Measurements from ENCODE around the gene NYNRIN.

NYNRIN gene

DNA sequence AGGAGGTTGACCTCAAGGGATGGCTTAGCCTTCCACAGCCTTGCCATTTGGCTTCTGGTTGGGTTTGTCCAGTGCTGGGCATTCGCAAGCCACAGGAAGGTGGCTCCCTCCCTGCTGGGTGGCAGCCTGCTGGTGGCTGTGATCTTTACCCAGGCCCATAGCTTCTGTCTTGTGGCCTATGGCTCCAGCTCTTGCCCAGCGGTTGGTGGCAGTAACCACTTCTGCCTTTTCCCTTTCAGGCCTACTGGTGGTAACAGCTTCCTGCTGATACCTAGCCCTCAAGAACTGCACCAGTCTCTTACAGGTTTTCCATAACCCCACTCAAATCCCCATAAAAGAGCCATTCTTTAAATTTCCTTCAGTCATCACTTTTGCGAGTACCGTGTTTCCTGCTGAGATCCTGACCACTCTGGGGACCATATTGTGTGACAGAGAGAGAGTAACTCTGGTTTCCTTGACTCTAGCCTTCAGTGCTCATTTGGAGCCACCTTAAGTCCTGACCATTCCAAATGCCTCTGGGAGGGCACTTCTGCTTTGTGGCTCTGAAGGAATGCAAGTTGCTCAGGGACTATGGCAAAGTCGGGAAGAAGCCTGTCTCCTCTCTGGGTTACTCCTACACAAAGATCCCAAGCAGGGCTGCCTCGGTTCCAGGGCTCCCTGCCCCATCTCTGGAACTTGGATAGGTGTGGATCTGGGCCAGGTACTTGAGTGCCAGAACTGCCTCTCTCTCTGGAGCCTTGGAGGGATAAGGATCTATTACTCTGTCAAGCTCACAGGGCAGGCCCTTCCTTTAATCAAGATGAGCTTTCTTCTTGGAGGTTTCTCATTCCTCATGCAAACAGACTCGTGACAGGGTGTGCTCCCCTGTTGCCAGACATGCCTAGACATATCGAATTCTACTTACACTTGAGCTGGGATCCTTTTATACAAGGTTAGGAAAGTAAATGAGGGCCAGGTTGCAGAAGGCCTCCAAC is 2.9 kb upstream of the NYNRIN start:
- no peak for DNase-seq

GRCh38 chr14:24397639-24398292 is 1.0 kb upstream of the NYNRIN start:
- no peak for DNase-seq

GRCh38 chr14:24398293-24398652 is 530 bp upstream of the NYNRIN start:
- DNase-seq, result no peak

DNA sequence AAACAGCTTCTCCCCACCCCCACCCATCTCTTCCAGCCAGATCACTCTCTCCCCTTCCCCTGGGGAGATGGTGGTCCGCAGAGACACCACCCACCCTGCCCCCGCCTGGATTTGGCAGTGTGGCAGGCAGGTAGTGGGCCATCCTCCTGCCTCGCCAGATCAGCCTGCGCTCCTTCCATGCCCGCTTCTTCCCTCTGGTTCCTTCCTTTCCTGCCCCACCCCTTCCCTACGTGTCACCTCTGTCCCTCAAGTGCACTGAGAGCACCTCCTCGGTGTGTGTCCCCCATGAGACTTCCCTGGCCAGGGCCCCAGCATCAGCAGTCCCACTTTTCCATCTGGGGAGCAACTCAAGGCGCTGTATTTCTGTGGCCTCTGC is 632 bp downstream of the NYNRIN start:
- DNase-seq, result no peak

DNA sequence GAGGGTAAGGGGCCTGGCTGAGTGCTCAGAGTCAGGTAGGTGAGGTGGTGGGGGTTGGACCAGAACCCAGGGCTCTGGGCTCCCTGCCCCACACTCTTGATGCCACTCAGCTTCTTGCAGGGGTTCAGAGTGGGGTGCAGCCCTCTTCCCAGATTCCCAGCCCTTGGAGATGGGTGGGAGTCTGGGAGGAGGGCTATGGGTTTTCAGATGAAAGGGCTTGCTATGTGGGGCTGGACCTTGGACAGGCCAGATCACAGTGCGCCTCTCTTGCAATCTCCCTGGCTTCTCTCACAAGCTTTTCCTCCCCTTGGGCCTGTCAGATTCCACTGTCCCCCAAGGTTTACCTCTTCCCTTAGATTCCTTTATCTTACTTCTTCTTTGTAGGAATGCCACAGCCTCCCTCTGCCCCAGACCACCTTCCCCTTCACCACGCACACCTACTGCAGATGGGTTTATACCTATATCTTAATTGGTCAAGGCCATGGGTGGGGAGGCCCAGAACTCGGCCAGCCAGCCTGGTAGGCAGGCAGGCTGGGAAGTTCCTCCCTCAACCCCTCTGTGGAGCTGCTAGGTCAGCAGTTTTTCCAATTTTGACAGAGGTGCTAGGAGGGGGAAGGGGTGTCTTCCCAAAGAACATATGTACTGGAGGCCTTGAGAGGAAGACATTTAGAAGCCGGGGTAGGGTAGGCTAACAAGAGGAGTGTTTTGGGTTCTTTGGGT is 1.4 kb downstream of the NYNRIN start:
- DNase-seq, result no peak

DNA sequence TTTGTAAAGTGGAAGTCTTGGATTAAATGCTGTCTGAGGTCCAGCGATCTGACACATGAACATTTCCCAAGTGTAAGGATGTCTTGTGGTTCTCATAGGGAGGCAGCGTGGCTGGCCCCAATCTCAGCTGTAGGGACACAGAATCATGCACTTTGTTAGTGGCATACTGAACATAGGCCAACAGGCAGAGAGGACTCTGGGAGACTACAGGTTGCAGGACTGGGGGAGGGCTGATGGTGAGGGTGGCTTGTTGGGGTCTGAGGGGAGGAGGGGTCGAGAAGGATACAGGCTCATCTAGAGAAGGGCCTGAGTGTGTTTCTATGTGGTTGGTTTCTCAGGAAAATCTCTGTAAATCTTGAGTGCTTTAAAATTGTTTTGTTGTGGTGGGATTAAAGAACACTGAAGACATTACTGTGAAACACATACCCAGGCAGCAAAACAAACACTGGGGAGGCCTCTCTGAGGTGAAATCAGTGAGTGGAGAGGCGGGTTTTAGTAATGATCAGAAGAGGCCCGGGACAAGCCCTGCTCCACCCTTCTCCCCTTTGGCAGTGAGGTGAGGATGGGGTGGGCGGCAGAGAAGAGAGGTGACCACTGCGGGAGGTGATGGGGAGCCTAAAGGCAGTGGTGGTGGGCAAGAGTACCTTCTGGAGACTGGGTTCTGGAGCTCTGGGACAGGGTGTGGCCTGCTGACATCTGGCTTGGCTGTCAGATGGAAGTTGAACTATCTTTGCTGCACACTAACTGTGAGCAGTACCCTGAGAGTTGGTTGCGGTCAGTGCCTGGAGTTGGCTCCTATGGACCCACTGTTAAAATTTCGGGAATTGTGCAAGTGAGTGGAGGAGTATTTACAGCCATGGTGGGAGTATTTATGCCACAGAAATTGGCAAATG is 3.3 kb downstream of the NYNRIN start:
- no peak for DNase-seq

GRCh38 chr14:24403294-24403998 is 4.6 kb downstream of the NYNRIN start:
- DNase-seq, result no peak

DNA sequence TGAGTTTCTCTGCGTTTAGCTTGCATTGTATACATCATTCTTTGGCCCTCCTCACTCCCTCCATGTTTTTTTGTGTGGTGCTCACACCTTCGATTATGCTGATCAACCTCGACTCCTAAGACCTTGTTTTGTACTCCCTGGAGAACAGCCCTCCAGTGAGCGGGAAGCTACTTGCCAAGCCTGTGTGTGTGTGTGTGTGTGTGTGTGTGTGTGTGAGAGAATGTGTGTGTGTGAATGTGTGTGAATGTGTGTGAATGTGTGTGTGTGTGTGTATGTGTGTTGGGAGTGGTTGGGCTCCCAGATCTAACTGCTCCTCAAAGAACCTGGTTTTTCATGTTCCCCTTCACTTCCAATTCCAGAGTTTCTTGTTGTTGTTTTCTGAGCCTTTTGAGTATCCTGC is 6.0 kb downstream of the NYNRIN start:
- DNase-seq, result no peak

GRCh38 chr14:24406416-24406815 is 7.6 kb downstream of the NYNRIN start:
- no peak for DNase-seq

DNA sequence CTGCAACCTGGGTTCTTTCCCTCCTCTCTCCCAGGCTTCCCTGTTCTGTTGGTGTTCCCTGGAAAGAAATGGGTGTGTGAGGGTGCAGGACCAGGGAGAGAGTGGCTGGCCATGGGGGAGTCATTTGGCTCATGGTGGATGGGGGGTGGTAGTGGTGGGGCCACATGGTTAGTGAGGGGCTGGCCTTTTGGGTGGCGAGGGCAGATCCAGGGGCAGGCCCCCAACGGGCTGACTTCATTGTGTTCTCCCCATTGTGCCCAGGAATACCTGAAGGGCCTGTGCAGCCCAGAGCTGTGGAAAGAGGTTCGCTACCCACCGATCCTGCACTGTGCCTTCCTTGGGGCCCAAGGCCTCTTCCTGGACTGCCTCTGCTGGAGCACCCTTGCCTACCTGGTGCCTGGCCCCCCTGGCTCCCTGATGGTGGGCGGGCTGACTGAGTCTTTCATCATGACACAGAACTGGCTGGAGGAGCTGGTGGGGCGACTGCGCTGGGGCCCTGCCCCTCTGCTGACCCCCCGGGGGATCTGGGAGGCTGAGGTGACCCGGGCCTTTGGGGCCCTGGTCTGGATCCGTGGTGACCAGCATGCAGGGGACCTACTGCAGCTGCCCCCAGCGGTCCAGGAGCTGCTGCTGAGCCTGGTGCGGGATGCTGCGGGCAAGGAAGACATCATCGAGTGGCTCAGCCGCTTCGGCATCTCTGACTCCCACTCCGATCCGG is 9.0 kb downstream of the NYNRIN start:
- DNase-seq, result no peak

DNA sequence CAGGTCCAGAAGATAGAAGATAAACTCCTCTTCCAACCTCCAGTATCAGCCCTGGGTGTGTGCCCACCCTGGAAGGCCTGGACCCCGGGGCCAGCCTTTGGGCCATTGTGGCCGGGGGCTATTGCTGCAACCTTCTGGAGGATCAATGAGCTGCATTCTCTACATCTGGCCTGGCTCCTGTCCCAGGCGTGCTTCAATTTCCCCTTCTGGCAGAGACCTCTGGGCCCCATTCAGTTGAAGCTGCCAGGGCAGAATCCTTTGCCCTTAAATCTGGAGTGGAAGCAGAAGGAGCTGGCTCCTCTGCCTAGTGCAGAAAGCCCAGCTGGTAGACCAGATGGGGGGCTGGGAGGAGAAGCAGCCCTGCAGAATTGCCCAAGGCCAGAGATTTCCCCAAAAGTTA is 10.0 kb downstream of the NYNRIN start:
- DNase-seq, result no peak

DNA sequence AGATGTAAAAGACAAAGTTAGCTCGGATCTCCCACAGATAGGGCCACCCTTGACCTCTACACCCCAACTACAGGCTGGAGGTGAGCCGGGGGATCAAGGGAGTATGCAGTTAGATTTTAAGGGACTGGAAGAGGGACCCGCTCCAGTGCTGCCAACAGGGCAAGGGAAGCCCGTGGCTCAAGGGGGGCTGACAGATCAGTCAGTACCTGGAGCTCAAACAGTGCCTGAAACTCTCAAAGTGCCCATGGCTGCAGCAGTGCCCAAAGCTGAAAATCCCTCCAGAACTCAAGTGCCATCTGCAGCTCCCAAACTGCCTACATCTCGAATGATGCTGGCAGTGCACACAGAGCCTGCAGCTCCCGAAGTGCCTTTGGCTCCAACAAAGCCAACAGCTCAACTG is 10.4 kb downstream of the NYNRIN start:
- no peak for DNase-seq

- DNase-seq, result no peak
These were observed 11.2 kb downstream of the NYNRIN start for GRCh38 chr14:24409956-24410355.

GRCh38 chr14:24411443-24412389 is 12.9 kb downstream of the NYNRIN start:
- peak; percentile 24 to 28 for DNase-seq

DNA sequence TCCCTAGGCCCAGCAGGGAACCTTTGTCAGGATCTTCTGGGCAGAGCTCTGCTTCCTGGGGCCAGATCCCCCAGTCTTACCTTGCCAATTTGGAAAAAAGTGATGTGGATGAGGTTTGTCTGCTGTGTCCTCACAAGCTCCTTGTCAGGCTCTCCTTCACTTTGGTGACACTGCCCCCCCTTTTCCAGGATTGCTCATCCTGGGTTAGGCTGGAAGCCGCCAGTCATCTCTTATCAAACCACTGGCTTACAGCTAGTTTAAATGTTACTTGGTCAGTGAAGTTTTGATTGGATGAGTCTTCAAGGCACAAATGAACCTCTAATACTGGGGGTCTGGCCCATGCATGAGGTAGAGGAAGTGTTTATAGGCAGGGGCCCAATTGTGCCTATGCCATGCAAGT is 15.3 kb downstream of the NYNRIN start:
- DNase-seq, result no peak

GRCh38 chr14:24414732-24415420 is 16.1 kb downstream of the NYNRIN start:
- no peak for DNase-seq

GRCh38 chr14:24415421-24416253 is 16.8 kb downstream of the NYNRIN start:
- no peak for DNase-seq

DNA sequence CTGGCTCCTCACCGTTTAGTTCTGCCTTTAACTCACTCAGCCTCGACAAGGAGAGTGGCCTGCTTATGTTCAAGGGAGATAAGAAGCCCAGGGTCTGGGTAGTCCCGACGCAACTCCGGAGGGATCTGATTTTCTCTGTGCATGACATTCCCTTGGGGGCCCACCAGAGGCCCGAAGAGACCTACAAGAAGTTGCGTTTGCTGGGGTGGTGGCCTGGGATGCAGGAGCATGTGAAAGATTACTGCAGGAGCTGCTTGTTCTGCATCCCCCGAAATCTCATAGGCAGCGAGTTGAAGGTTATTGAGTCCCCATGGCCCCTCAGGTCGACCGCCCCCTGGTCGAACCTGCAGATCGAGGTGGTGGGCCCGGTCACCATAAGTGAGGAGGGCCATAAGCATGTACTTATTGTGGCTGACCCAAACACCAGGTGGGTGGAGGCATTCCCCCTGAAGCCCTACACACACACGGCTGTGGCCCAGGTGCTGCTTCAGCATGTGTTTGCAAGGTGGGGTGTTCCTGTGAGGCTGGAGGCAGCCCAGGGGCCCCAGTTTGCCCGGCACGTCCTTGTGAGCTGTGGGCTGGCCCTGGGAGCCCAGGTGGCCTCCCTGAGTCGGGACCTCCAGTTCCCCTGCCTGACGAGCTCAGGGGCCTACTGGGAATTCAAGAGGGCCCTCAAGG is 17.6 kb downstream of the NYNRIN start:
- DNase-seq, result no peak

All from activated CD4-positive, alpha-beta T cell treated with anti-CD3 and anti-CD28 coated beads, Interleukin-2, amount 50 U/mL, for 4 hours (primary cell).